HCT116 (cell line): ENCODE results near the gene MYCBP2. TPM values are rescaled to one million over a fixed set of nuclear protein-coding genes. Genes with fewer than 3 reads are reported as not detected.

Experiments
- ATAC-seq: fragments of 200-7000 bp; cut with Tn5 transposase; 2 replicates; pipeline ENCODE4 v1.9.1; 2020; ENCODE audit warnings: mild to moderate bottlenecking, moderate library complexity
- BruUV-seq: library from RNA; stranded (reverse); fragments of 400-500 nt; replicated peaks from 2 replicates; lab custom pipeline; 2021; lab: Mats Ljungman, UMichigan
- CTCF ChIA-PET: fragments of 300-600 bp; sonication (Branson Sonifier 250); formaldehyde crosslinking; loops from one replicate; lab custom pipeline; 2021; ENCODE audit warnings: antibody characterized with exemption; lab: Charles Lee
- POLR2A ChIA-PET: fragments of 300-600, 350-600 bp; sonication (Branson Sonifier 250); formaldehyde crosslinking; loops from one replicate; lab custom pipeline; 2021; ENCODE audit warnings: antibody characterized with exemption; lab: Charles Lee
- RAD21 ChIA-PET, 2 experiments: fragments of 300-600 bp; sonication (Branson Sonifier 250); formaldehyde crosslinking; loops; one replicate each; lab custom pipeline; 2023; ENCODE audit warnings: low total read pairs in 2 of 2; ENCODE audit not compliant: uncharacterized antibody in 2 of 2, unreplicated experiment in 2 of 2, low non-redundant PET in 1 of 2; lab: Charles Lee
- DNase-seq: peaks from one replicate; pipeline ENCODE4 v3.0.0-alpha.2; 2010; ENCODE audit warnings: low read depth, low spot score
- H2AFZ ChIP-seq: fragments of 200-600 bp; shearing (Covaris generic), sonication (generic); 2 replicates; pipeline ENCODE4 v1.6.1; 2017; ENCODE audit warnings: low read depth, mixed run types, mixed read lengths, antibody characterized with exemption, low read length; ENCODE audit not compliant: poor library complexity, severe bottlenecking
- H3K27ac ChIP-seq: 2 replicates; pipeline ENCODE4 v1.5.1; 2012; ENCODE audit warnings: low read depth, low read length
- H3K27me3 ChIP-seq: fragments of 200-600 bp; sonication (generic); 2 replicates; pipeline ENCODE4 v1.6.1; 2016; ENCODE audit warnings: mixed run types, low read length, mixed read lengths; ENCODE audit not compliant: insufficient read depth
- H3K36me3 ChIP-seq, 2 experiments: fragments of 200-500 bp in 1 of 2; fragments of 200-600 bp in 1 of 2; sonication (Bioruptor generic) in 1 of 2; sonication (generic) in 1 of 2; 2 replicates each; pipeline versions ENCODE4 v1.5.1 to v1.6.1; 2014 to 2016; ENCODE audit warnings: low read length in 2 of 2, inconsistent platforms in 1 of 2, mixed read lengths in 1 of 2, mixed run types in 1 of 2; ENCODE audit not compliant: insufficient read depth in 2 of 2, control insufficient read depth in 1 of 2
- H3K4me1 ChIP-seq, 2 experiments: fragments of 200-600 bp in 1 of 2; sonication (generic) in 1 of 2; 2 replicates each; pipeline versions ENCODE4 v1.5.1 to v1.6.1; 2012 to 2017; ENCODE audit warnings: low read length in 2 of 2, inconsistent platforms in 1 of 2, mild to moderate bottlenecking in 1 of 2, mixed read lengths in 1 of 2, mixed run types in 1 of 2, moderate library complexity in 1 of 2; ENCODE audit not compliant: insufficient read depth in 2 of 2, control insufficient read depth in 1 of 2
- H3K4me2 ChIP-seq: fragments of 200-600 bp; sonication (generic); 2 replicates; pipeline ENCODE4 v1.6.1; 2017; ENCODE audit warnings: mixed run types, low read length, mixed read lengths
- H3K4me3 ChIP-seq, 2 experiments: fragments of 200-600 bp in 1 of 2; sonication (generic) in 1 of 2; replicated peaks in 1 of 2; 2 replicates each; pipeline ENCODE4 v1.5.1; 2011 to 2016; ENCODE audit warnings: low read length in 2 of 2, control low read depth in 1 of 2, low read depth in 1 of 2, mild to moderate bottlenecking in 1 of 2, mixed read lengths in 1 of 2, mixed run types in 1 of 2
- H3K79me2 ChIP-seq: fragments of 200-600 bp; sonication (generic); 2 replicates; pipeline ENCODE4 v1.6.1; 2017; ENCODE audit warnings: mild to moderate bottlenecking, mixed run types, low read length, moderate library complexity, mixed read lengths; ENCODE audit not compliant: insufficient read depth
- H3K9ac ChIP-seq: fragments of 200-600 bp; sonication (generic); 2 replicates; pipeline ENCODE4 v1.6.1; 2016; ENCODE audit warnings: low read length, mixed read lengths
- H3K9me2 ChIP-seq: fragments of 200-600 bp; sonication (generic), shearing (Covaris generic); 2 replicates; pipeline ENCODE4 v1.6.1; 2017; ENCODE audit warnings: mixed run types, mild to moderate bottlenecking, moderate library complexity; ENCODE audit not compliant: insufficient read depth
- H3K9me3 ChIP-seq, 2 experiments: fragments of 200-500 bp in 1 of 2; fragments of 200-600 bp in 1 of 2; sonication (Bioruptor generic) in 1 of 2; sonication (generic) in 1 of 2; 2 replicates each; pipeline ENCODE4 v1.6.1; 2014 to 2017; ENCODE audit warnings: low read length in 2 of 2, mixed read lengths in 2 of 2, inconsistent platforms in 1 of 2, low read depth in 1 of 2, mild to moderate bottlenecking in 1 of 2, mixed run types in 1 of 2, moderate library complexity in 1 of 2; ENCODE audit not compliant: control insufficient read depth in 1 of 2, insufficient read depth in 1 of 2
- H4K20me1 ChIP-seq: fragments of 200-600 bp; sonication (generic), shearing (Covaris generic); 2 replicates; pipeline ENCODE4 v1.6.1; 2017; ENCODE audit warnings: mixed run types, mild to moderate bottlenecking, moderate library complexity; ENCODE audit not compliant: insufficient read depth
- EGR1 ChIP-seq: IDR thresholded peaks from 2 replicates; pipeline ENCODE4 v1.6.1; 2012; ENCODE audit warnings: low read depth
- ELF1 ChIP-seq: IDR thresholded peaks from 2 replicates; pipeline ENCODE4 v1.6.1; 2012; ENCODE audit warnings: low read depth, borderline replicate concordance
- FOSL1 ChIP-seq: IDR thresholded peaks from 2 replicates; pipeline ENCODE4 v1.6.1; 2012; ENCODE audit warnings: low read depth
- POLR2AphosphoS5 ChIP-seq: IDR thresholded peaks from 2 replicates; pipeline ENCODE4 v1.6.1; 2011; ENCODE audit warnings: mild to moderate bottlenecking, low read depth, low read length, moderate library complexity
- SIN3A ChIP-seq: IDR thresholded peaks from 2 replicates; pipeline ENCODE4 v1.6.1; 2012; ENCODE audit warnings: low read depth
- SRF ChIP-seq: IDR thresholded peaks from 2 replicates; pipeline ENCODE4 v1.6.1; 2012; ENCODE audit warnings: low read depth
- TCF7L2 ChIP-seq: IDR thresholded peaks from 2 replicates; pipeline ENCODE4 v1.7.0; 2011; ENCODE audit warnings: borderline replicate concordance, inconsistent platforms; ENCODE audit not compliant: insufficient read depth, insufficient read length; ENCODE audit errors: extremely low read depth
- YY1 ChIP-seq: IDR thresholded peaks from 2 replicates; pipeline ENCODE4 v1.6.1; 2011; ENCODE audit warnings: low read length, low read depth, moderate library complexity, mild to moderate bottlenecking; ENCODE audit not compliant: insufficient replicate concordance; ENCODE audit errors: extremely low read depth
- ZFX ChIP-seq: fragments of 450-650 bp; IDR thresholded peaks from 2 replicates; pipeline ENCODE4 v1.6.1; 2017
- intact Hi-C: fragments of 100-400 bp; cut with micrococcal nuclease; formaldehyde crosslinking; loops from 2 replicates; pipeline ENCODE4 v1.10.0; 2022
- total RNA-seq: library from RNA; stranded (reverse); gene quantifications from one replicate; pipeline ENCODE4 v1.2.1, GENCODE V29; 2021; ENCODE audit not compliant: unreplicated experiment
- TF ChIP-seq, protein P1 (sequence below): IDR thresholded peaks from 2 replicates; pipeline ENCODE4 v1.6.1; 2011; ENCODE audit warnings: mild to moderate bottlenecking, low read length, moderate library complexity; ENCODE audit not compliant: insufficient replicate concordance; ENCODE audit errors: extremely low read depth
- TF ChIP-seq, protein P2 (sequence below), 3 experiments: fragments of 200-600 bp in 1 of 3; sonication (generic) in 1 of 3; IDR thresholded peaks in 2 of 3; conservative IDR thresholded peaks in 1 of 3; 2 replicates each; pipeline ENCODE4 v1.5.1; 2012 to 2017; ENCODE audit warnings: low read depth in 2 of 3, low read length in 2 of 3, antibody characterized with exemption in 1 of 3, borderline replicate concordance in 1 of 3, control low read depth in 1 of 3, mild to moderate bottlenecking in 1 of 3, mixed read lengths in 1 of 3, mixed run types in 1 of 3, moderate library complexity in 1 of 3; ENCODE audit not compliant: insufficient read depth in 1 of 3
- TF ChIP-seq, protein P3 (sequence below): IDR thresholded peaks from 2 replicates; pipeline ENCODE4 v1.6.1; 2012

Gene MYCBP2
- total RNA-seq, 1 experiment from 2014 or later: 48.5 TPM

DNA sequence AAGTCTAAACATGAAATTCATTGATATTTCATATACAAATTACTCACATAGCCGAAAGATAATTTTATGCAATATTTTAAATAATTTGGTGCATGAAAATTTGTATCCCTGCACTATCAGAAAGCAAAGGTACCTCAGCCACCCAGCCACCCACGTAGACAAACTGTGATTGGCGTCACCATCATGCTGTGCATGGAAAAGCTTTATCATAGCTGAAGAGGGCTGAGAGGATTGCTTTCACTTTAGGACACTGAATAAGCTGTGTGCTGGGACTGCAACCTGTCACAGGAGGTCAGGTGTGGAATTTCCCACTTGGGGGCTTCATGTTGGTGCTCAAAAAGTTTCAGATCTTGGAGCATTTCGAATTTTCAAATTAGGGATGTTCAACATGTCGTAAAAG lies 96.3 kb downstream of the MYCBP2 start:
- TF ChIP-seq, protein P1, sequence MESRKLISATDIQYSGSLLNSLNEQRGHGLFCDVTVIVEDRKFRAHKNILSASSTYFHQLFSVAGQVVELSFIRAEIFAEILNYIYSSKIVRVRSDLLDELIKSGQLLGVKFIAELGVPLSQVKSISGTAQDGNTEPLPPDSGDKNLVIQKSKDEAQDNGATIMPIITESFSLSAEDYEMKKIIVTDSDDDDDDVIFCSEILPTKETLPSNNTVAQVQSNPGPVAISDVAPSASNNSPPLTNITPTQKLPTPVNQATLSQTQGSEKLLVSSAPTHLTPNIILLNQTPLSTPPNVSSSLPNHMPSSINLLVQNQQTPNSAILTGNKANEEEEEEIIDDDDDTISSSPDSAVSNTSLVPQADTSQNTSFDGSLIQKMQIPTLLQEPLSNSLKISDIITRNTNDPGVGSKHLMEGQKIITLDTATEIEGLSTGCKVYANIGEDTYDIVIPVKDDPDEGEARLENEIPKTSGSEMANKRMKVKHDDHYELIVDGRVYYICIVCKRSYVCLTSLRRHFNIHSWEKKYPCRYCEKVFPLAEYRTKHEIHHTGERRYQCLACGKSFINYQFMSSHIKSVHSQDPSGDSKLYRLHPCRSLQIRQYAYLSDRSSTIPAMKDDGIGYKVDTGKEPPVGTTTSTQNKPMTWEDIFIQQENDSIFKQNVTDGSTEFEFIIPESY: no peak
- TF ChIP-seq ZFX (no peak), ELF1 (no peak), YY1 (no peak), EGR1 (no peak), FOSL1 (no peak), SIN3A (no peak), TCF7L2 (no peak), POLR2AphosphoS5 (no peak), SRF (no peak)
- TF ChIP-seq, protein P2, sequence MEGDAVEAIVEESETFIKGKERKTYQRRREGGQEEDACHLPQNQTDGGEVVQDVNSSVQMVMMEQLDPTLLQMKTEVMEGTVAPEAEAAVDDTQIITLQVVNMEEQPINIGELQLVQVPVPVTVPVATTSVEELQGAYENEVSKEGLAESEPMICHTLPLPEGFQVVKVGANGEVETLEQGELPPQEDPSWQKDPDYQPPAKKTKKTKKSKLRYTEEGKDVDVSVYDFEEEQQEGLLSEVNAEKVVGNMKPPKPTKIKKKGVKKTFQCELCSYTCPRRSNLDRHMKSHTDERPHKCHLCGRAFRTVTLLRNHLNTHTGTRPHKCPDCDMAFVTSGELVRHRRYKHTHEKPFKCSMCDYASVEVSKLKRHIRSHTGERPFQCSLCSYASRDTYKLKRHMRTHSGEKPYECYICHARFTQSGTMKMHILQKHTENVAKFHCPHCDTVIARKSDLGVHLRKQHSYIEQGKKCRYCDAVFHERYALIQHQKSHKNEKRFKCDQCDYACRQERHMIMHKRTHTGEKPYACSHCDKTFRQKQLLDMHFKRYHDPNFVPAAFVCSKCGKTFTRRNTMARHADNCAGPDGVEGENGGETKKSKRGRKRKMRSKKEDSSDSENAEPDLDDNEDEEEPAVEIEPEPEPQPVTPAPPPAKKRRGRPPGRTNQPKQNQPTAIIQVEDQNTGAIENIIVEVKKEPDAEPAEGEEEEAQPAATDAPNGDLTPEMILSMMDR (IDR thresholded peaks at IDR 0.05 in 2 of 3, conservative IDR thresholded peaks at IDR 0.05 in 1 of 3; ENCODE audit: borderline replicate concordance in 1 of 3, insufficient read depth in 1 of 3, low read depth in 2 of 3, low read length in 2 of 3): no peak
- TF ChIP-seq, protein P3, sequence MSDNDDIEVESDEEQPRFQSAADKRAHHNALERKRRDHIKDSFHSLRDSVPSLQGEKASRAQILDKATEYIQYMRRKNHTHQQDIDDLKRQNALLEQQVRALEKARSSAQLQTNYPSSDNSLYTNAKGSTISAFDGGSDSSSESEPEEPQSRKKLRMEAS: no peak
- intact Hi-C loops: no loop called here
- Histone ChIP-seq H2AFZ (no peak overlapping the region), H3K79me2 (no peaks in the 10 kb centered on the region), H3K4me1 (no peaks in the 10 kb centered on the region), H3K4me2 (no peak overlapping the region), H3K4me3 (no peak overlapping the region), H3K9me3 (no peaks in the 10 kb centered on the region), H3K27me3 (no peaks in the 10 kb centered on the region), H4K20me1 (no peaks in the 10 kb centered on the region), H3K27ac (no peak overlapping the region), H3K9me2 (no peaks in the 10 kb centered on the region), H3K9ac (no peak overlapping the region), H3K36me3 (no peaks in the 10 kb centered on the region)
- DNase-seq: no peak
- ATAC-seq: no peak
- no TSS peak for BruUV-seq
- CTCF ChIA-PET: no interaction called here
- POLR2A ChIA-PET: no interaction called here
- RAD21 ChIA-PET: no interaction called here
